WI38 (cell line): ENCODE measurements around the gene AFM.

Experiments
- H3K4me3 ChIP-seq: 2 replicates; pipeline ENCODE4 v1.5.1; 2011; ENCODE audit warnings: low read depth, mild to moderate bottlenecking, control low read depth, low read length
- TF ChIP-seq, protein P1 (sequence below): IDR thresholded peaks from 2 replicates; pipeline ENCODE4 v1.5.1; 2012; ENCODE audit warnings: low read depth, mild to moderate bottlenecking, control low read depth, low read length

AFM gene

DNA sequence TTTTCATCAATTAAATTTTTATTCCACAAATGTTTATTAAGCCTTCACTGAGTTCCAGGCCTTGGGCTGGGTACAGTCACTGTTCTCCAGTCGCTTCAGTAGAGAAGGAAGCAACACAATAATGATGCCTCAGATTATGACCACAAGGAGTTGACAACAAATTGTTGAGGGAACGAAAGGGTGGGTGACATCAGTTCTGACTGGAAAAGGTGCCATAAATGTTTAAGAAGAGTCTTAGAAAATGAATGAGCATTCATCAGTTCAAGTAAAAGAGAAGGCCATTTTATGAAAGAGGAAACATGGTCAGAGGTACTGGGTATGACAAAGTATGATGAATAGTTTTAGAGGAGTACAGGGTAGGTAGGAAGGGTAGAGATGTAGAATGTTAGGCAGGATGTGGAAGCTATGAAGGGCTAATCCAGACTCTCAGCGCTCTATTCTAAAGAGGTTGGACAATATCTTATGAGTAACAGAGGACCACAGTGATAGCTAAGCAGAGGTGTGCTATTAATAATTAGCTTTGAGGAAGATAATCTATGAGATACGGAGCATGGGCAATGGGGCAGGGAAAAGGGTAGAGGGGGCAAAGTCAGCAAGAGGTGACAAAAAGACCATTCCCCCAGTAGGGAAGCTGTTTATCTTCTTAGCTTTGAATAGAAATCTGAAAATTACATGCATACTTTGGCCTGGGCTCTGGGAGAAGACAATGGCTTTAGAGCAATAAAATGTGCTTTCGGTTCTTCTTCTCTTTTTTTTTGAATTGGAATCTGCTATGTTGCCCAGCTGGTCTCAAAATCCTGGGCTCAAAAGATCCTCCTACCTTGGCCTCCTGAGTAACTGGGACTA lies 25.1 kb upstream of the AFM start:
- no peak overlapping the region for H3K4me3 ChIP-seq
- TF ChIP-seq, protein P1, sequence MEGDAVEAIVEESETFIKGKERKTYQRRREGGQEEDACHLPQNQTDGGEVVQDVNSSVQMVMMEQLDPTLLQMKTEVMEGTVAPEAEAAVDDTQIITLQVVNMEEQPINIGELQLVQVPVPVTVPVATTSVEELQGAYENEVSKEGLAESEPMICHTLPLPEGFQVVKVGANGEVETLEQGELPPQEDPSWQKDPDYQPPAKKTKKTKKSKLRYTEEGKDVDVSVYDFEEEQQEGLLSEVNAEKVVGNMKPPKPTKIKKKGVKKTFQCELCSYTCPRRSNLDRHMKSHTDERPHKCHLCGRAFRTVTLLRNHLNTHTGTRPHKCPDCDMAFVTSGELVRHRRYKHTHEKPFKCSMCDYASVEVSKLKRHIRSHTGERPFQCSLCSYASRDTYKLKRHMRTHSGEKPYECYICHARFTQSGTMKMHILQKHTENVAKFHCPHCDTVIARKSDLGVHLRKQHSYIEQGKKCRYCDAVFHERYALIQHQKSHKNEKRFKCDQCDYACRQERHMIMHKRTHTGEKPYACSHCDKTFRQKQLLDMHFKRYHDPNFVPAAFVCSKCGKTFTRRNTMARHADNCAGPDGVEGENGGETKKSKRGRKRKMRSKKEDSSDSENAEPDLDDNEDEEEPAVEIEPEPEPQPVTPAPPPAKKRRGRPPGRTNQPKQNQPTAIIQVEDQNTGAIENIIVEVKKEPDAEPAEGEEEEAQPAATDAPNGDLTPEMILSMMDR: no peak

DNA sequence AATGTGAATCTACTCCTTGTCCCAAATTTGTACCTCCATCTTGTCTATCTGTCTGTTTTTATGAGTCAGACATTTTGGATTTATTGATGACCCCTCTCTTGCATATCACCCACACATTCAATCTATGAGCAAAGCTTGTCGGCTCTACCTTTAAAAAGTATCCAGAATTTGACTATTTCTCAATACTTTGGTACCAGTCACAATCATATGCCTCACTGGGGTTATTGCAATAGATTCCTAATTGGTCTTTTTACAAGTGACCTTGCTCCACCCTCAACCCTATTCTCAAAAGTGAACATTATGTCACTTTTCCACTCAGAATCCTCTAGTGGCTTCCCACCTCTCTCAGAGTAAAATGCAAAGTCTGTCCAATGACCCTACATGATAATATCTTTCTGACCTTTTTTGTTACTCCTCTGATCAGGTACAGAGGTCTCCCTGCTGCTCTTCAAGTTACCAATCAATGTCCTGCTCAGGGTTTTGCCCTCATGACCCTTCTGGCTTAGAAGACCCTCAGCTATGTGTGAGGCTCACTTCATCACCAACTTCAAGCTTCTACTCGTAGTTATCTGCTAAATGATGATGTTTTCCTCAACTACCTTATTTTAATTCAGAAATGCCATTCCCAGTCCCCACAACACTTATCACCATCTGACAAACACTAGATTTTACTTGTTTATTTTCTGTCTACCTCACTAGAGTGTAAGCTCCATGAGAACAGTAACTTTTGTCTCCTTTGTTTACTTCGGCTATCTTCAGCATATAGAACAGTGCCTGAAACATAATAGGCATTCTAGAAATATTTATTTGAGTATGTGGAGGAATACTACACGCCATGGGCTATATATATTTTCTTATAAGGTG lies 23.1 kb upstream of the AFM start:
- TF ChIP-seq, protein P1: no peak
- no peak overlapping the region for H3K4me3 ChIP-seq

DNA sequence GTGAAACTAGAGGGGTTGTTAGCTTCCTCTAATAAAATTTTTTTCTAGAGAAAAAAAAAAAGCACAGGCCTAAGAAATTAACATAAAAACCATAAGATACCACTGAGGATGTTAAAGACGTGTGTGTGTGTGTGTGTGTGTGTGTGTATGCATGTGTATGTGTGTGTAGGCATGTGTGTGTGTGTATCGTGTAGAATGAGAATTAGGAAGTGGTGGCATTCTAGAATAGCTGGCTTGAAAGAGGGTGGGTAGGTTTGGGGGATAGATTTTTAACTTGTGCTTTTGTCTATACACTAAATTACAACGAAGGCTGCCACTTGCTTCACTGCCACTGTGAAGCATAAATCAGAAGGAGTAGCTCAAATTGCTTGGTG lies 22.5 kb upstream of the AFM start:
- no peak overlapping the region for H3K4me3 ChIP-seq
- TF ChIP-seq, protein P1: no peak

DNA sequence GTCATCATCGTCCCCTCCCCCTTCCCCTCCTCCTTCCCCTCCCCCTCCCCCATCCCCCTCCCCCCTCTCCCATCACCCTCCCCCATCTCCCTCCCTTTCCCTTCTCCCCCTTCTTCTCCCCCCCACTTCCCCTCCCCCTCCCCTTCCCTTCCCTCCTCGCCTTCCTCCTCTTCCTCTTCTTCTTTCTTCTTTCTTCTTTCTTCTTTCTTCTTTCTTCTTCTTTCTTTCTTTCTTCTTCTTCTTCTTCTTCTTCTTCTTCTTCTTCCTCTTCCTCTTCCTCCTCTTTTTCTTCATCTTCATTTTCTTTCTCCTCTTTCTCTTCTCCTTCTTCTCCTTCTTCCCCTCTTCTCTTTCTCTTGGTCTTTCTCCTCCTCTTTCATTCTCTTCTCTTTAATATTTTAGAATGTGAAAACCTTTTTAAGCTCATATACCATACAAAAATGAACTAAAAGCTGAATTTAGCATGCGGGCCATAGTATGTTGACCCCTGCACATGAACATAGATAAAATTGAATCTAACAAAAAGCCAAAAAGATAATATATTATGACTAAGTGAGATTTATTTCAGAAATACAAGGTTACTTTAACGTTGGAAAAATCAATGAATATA lies 20.5 kb upstream of the AFM start:
- TF ChIP-seq, protein P1: no peak
- H3K4me3 ChIP-seq: no peak overlapping the region

DNA sequence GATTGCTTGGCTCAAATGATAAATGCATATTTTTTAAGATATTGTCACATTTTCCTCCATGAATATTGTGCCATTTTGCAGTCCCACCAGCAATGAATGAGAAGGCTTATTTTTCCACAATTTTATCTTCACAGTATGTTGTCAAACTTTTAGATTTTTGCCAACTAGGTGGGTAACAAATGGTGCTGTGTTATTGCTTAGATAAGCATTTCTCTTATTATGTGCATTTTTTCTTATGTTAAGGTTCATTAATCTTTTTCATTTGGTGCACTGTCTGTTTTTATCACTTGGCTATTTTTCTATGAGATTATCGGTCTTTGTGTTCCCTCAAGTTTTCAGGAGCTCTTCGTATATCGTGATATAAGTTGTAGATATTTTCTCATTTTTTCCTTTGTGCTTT lies 13.4 kb upstream of the AFM start:
- TF ChIP-seq, protein P1: no peak
- H3K4me3 ChIP-seq: no peak overlapping the region

DNA sequence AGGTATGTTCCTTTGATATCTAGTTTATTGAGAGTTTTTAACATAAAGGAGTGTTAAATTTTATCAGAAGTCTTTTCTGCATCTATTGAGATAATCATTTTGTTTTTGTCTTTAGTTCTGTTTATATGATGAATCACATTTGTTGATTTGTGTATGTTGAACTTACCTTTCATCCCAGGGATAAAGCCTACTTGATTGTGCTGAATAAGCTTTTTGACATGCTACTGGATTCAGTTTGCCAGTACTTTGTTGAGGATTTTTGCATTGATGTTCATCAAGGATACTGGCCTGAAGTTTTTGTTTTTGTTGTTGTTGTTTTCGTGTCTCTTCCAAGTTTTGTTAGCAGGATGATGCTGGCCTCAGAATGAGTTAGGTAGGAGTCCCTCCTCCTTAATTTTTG lies 10.8 kb upstream of the AFM start:
- no peak overlapping the region for H3K4me3 ChIP-seq
- TF ChIP-seq, protein P1: no peak

DNA sequence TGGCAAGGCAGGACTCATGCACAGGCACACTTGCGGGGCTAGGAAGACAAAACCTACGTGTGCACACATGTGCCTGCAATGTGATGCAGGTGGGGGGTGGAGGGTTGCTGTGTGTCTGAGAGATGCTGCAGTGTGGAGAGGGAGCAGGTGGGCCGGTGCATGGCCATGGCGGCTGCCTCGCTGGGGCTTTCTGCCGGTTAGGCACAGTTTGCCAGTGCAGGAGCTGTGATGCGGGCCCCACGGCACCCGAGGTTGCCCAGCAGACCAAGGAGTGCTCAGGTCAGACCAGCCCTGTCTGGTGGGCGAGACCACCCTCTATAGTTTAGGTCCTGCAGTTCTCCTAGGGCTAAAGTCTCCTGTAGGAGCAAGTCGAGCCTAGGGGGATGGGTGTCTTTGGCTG lies 4.4 kb upstream of the AFM start:
- no peak overlapping the region for H3K4me3 ChIP-seq
- TF ChIP-seq, protein P1: no peak
